SK-N-MC (cell line): ENCODE results near the gene AHNAK.

ENCODE experiments used
- EZH2 ChIP-seq: fragments of 200-600 bp; sonication (generic); IDR thresholded peaks from one replicate; pipeline ENCODE4 v1.6.1; 2017; ENCODE audit warnings: antibody characterized with exemption
- POLR2AphosphoS5 ChIP-seq: IDR thresholded peaks from 2 replicates; pipeline ENCODE4 v1.6.1; 2012; ENCODE audit warnings: mild to moderate bottlenecking, low read depth, low read length, borderline replicate concordance

DNA sequence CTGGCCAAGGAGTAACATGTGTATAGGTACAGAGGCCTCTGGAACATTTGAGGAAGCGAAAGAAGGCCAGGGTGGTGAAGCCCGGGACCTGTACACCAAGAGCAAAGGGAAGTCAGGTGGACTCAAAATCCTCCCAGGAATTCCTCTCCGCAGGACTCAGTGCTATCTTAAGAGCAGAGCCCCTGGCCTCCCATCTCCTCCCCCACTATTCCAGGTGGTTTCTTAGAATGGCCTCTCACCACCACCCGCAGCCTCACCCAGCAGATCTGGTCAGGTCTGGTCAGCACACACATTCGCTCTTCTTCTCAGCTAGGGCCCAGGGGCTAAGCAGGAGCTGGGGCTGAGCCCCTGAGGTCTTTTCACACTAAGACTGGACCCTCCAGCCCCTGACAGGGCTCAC lies 68.7 kb downstream of the AHNAK start:
- TF ChIP-seq POLR2AphosphoS5: no peak
- no peak for TF ChIP-seq EZH2
